Fibroblast of skin of left biceps (primary cell): ENCODE results near the gene TTC6.
"Not testable (repeated sequence)": the region's sequence is repeated elsewhere in the genome, so short reads cannot be mapped to it uniquely, and the experiment has no call there.

Source experiments
- DNase-seq, 2 experiments: peaks; one replicate each; pipeline ENCODE4 v3.0.0-alpha.2; 2013; ENCODE audit warnings: low read depth in 2 of 2

The TTC6 gene, protein sequence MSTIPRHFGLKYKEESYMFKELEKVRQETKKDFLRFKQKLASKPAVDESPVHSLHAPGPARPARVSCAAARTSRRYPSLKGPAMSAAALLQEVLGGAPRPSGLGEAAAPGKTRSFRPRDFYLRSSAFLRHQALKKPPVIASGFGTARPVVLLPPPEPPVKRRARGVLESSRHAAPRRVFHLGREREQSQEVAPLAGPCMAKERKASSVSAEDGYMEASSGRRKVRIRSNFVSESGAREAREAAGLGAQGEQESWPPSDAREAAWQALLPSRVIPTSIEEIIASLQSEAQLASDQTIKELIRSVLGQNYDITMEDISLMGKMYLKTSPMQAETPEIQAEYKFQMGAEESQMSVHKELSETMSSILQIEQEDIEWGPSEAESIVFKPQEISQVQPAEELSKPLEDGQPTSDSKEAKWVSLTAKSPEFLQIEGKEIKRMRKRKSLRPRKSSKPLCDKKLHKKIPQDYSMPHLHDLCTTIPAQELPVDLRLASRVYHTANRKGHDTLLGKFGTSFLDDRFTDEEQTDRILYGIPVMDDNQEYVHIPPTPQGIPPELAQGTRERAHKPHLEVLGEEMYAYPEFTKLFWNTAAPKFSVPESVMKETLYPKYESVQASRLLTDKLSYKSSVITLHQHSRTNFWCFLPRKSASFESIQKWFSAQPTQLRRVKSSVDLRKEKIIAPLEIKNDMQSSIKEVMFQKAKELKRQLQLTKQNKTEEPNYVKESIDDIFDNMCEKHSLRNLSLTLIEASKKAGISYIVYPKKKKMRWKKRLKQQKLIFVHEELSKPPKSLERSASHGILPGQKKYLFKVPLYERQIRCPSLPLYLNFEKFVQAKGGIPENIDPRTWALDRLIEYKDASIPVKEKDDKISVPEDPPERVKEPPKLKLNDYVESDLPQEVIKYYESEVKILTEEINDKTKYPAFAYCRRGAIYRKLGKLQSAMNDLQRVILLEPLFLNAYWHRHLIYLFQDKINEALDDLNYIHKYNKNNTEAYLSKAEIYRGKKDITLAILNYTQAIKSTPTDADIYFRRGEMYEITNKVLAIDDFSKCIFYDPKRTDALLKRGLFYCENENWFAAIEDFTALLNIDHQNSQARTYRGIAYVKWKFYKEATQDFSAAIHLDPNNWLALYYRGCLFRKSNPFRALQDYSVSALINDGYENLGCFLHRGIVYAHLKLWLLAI (N-terminal part only)

DNA sequence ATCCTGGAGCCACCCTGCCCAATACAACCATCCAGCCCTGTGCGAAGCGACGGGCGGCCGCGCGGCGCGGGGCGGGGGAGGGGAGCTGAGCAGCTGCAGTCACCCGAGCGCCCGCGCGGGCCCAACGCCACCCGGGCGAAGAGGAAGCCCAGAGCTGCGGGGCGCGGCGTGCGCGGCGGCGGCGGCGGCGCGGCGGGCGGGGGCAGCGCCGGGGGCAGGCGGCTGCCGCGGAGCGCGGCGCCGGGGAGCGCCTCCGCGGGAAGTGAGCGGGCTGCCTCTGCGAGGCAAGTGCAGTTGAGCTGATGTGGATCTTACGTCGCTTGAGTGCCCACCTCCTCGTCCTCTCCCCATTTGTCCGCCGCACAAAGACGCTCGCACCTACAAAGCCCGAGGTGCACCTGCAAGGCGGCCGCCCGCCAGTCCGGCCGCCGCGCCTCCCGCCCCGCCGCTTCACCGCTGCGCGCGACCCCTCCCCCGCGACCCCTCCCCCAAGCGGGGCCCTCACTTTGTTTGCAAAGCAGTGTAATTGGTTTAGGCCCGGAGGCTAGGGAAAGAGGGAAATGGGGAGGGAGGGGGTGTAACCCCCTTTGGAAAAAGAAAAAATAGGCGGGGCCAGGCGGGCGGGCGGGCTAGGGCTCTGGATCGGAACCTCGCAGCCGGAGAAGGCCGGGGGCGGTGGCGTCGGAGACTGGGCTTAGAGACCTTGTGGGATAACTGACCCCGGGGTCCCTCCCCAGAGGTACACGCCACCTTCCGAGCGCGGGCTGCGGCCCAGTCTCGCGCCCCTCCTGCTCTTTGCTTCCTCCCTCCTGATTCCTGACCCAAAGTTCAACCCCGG is at the start of gene TTC6, which contains the start of gene FOXA1:
Gene TTC6 (plus strand): TSS at position 659 of the 838 bp plus-strand sequence. CDS start 26,436 bp downstream, outside the sequence.
Gene FOXA1 (minus strand): TSS at position 279 of the 838 bp plus-strand sequence. CDS start 277 bp downstream, at position 2.
- DNase-seq = no peak

- DNase-seq = peak; percentile 23 to 35
Observed at GRCh38 chr14:37546621-37547447, 48.6 kb upstream of the TTC6 start.

- peak; percentile 67 to 76 for DNase-seq
Observed at GRCh38 chr14:37550511-37550910, 44.9 kb upstream of the TTC6 start.

DNA sequence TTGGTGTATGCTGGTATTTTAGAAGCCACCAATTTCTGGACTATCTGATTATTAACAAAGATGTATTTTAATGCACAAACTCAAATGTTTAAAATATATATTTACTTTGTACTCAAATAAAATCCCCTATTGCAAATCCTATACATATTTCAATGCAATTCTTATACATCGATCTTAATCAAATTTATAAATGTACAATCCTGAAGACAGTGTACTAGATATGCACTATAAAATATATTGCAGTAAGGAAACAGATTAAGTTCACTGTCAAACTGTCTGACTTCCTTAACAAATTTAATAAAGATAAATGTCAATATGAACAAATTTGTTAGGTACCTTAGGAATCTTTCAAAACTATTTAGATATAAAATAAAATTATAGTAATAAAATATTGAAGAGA is 44.3 kb upstream of the TTC6 start:
- no peak for DNase-seq

GRCh38 chr14:37553935-37554550 is 41.4 kb upstream of the TTC6 start:
- DNase-seq = no peak

GRCh38 chr14:37555596-37555995 is 39.8 kb upstream of the TTC6 start:
- not testable (repeated sequence) for DNase-seq

- DNase-seq = no peak
Observed at GRCh38 chr14:37558740-37559139, 36.7 kb upstream of the TTC6 start.

DNA sequence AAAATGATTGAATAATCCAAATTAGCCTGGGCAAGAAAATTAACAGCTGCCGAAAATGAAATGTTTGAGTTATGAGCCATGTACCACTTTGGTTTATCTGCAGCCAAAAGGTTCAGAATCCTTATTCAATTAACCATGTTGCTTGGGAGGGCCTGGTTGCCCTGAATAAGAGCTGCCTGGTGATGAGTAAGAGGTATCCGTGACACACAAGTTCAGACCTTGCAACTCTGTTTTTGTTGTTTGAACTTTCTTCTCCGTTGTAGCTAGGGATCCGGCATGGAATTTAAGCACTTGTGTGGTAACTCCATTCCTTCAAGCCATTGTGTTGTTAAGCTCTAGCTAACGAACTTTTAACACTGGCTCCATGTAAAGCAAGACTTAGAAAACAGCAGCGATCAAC is 36.0 kb upstream of the TTC6 start:
- DNase-seq = no peak

GRCh38 chr14:37563189-37563588 is 32.2 kb upstream of the TTC6 start:
- no peak for DNase-seq

- DNase-seq = no peak
Observed at GRCh38 chr14:37565550-37565949, 29.9 kb upstream of the TTC6 start.

DNA sequence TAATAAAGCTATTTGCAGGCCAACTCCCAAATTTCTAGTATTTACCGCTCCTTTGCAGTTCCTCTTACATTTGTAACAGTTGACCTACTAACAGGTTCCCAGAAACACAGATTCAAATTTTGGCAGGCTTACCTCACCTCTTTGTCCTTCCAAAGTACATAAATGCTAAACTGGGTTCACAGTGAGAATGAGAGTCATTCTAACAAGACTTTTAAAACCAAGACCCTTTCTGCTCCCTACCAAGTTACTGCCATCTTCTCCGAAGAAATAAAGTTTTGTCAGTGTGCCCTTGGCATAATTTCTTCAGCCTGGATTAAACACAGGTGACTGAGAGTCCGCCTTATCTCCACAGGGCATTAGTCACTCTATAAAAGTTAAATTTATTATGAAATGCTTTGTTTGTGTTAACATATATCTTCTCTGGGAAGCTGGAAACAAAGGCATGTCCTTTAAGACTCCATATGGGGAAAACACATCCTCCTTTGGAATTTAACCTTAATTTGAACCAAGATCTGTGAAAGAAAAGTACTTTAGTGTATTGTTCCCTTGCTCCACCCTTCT is 28.5 kb upstream of the TTC6 start:
- DNase-seq = no peak

DNA sequence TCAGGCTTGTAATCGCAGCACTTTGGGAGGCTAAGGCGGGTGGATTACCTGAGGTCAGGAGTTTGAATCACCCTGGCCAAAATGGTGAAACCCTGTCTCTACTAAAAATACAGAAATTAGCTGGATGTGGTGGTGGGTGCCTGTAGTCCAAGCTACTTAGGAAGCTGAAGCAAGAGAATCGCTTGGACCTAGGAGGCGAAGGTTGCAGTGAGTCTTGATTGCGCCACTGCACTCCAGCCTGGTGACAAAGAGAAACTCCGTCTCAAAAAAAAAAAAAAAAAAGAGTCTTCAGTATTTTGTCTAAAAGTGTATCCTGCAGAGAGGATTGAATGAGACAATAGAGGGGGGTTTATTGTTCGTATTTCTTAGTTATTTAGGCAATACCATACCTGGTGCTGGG is 25.7 kb upstream of the TTC6 start:
- DNase-seq = no peak

- no peak for DNase-seq
Observed at GRCh38 chr14:37571391-37571790, 24.0 kb upstream of the TTC6 start.

DNA sequence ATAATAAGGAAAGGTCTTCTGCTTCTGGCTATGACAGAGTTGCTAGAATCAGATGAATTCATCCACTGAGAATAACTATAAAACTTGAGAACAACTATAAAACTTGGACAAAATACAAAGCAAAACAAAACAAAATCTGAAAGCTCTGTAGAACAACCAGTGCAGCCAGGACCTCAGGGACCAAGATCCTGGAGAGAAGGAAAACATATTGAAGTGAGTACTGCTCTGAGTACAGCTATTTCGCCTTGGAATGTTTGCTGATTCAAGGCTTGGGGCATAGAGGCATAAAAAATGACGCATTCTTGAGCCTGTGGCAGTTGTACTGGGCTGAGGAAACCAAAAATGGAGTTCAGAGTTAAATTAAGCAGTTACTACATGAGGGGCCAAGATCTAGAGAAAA is 22.1 kb upstream of the TTC6 start:
- DNase-seq = no peak

DNA sequence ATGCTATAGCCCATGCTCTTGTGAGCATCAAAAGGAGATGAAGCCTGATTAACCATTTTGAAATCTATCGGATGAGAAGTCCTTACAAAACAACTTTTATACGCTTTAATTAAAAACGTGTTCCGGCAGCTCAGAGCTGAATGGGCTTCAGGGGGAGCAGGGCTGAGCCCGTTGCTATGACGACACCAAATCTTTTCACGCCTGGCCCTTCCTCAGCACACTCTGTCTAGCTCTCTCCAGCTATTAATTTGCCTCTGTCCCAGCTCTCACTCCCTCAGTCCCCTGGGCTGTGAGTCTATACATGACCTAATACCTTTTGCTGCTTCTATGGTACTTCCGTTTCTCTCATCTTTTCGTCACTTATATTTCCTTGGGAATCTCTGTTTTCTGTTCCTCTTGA is 16.2 kb upstream of the TTC6 start:
- no peak for DNase-seq

GRCh38 chr14:37580146-37580545 is 15.3 kb upstream of the TTC6 start:
- no peak for DNase-seq

DNA sequence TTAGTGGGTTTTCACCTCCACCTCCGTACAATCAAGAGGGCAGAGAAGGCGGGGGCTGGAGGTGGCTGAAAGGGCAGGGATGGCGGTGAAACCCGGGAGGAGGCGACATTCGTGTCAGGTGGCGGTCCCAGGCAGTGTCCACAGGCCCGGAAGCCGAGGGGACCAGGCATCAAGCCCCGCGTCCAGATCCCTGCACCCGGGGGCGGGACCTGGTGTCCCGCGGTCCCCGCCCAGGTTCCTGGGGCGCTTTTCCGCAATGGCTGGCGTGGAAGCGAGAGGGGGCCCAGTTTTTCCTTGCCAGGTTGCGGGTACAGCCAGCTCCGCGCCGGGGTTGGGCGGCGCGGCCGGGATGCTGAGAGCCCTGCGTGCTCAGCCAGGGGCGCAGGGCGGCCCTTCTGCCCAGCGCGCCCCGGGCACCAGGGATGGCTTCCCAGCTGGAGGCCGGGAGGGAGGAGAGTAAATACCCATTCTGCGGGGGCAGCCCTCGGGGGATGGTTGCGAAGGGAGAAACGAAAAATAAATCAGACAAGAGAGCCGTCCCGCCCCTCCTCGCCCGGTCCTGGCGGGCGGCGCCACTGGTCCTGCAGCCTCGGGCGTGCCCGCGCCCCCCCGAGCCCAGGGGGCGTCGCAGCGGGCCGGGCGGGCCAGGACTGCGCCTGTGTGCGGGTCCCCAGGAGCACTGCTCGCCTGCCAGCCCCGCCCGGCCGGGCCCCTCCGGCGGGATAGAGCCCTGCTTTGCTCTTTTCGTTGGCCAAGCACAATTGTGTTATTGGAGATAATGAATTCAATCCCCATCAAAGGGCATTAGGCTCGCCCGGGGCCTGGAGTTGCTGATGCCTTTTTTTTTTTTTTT is 11.8 kb upstream of the TTC6 start:
- no peak for DNase-seq
